Measurements from ENCODE around the gene PSTPIP2. TPM values are rescaled to one million over a fixed set of nuclear protein-coding genes. Genes with fewer than 3 reads are reported as not detected.

Gene PSTPIP2
- total and polyA plus RNA-seq, 2 experiments from 2014 or later = 3.8 to 6.4 TPM

DNA sequence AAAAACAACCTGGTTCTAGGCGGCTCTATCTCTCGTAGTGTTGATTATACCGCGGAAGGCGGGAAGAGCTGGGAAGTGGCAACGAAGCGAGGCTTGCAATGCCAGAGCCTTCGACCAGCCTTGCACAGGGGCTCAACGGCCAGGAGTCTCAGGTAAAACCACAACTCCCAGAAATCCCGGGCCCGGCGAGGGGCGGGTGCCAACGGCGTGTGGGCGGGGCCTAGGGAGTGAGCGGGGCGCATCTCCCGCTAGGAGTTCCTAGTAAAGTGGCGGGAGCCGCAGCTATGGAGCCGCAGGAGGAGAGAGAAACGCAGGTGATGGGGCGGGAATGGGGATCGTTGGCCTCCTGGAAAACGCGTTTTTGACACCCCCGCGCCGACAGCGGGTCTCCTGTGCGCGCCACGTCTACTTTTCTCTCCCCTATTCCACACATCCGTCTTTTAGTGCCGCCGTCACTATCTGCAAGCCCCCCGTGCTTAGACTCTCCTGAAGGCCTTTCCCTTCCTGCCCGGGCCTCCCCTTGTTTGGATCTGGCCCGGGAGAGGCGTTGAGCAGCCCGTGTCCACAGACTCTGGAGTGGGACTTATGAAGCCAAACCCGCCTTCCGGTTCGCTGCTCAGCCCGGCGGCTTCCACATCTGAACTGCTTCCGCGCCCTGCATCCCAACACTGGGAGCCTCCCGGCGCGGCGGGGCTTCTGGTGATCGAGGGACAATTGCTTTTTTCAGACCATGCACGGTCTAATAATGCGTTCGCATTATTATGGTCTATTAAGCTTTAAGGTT is 32.3 kb upstream of the PSTPIP2 start, which contains the start of gene HAUS1:
TSS of gene HAUS1 (plus strand) at position 258 of the 784 bp plus-strand sequence. CDS start at position 285, 27 bp downstream.
- Histone ChIP-seq H4K20me1 (ENCODE audit: insufficient read depth) (no peaks in the 10 kb centered on the region), H3K36me3 (ENCODE audit: low read depth) (0 out of 2 replicates have a peak, but pooled peaks cover 4% of the 10 kb centered on the region), H3K27ac (peak within 1 kb of the TSS; percentile 72), H3K9me3 (ENCODE audit: low read depth) (no peaks in the 10 kb centered on the region), H3K9ac (peak within 1 kb of the TSS; percentile 81), H3F3A (ENCODE audit: insufficient read depth) (peaks cover 8% of the 10 kb centered on the region; the same call in 1 of the 2 replicates), H3K4me2 (ENCODE audit: unreplicated experiment) (peak within 1 kb of the TSS; percentile 88), H3K79me2 (ENCODE audit: insufficient read depth) (peaks cover 30% of the 10 kb centered on the region), H3K27me3 (replicated peaks; ENCODE audit: insufficient read depth) (no peaks in the 10 kb centered on the region), H2AFZ (peak within 1 kb of the TSS; percentile 99), H3K9me2 (ENCODE audit: insufficient read depth) (no peaks in the 10 kb centered on the region), H3K4me3 (peak within 1 kb of the TSS; percentile 95), H3K4me1 (ENCODE audit: insufficient read depth) (no peaks in the 10 kb centered on the region; the same call in 1 of the 2 replicates)
- in situ Hi-C loops (cut with MboI) = no loop called here
- 1% methylated on average over 45 to 57 of the region's 57 CpGs for WGBS, 2 experiments (ENCODE audit: low coverage in 1 of 2, low lambda C conversion rate in 2 of 2, missing lambda C conversion rate in 2 of 2)
- peak; percentile 88 for DNase-seq
- TF ChIP-seq EZH2phosphoT487 (IDR thresholded peaks at IDR 0.05; ENCODE audit: insufficient read depth, low read depth) (no peak), EZH2 (IDR thresholded peaks at IDR 0.05; ENCODE audit: insufficient read depth, poor library complexity, severe bottlenecking) (no peak)

- H3K4me3 ChIP-seq = no peak overlapping the region
- 96 to 98% methylated on average over 7 to 8 of the region's 8 CpGs for WGBS, 2 experiments (ENCODE audit: low coverage in 1 of 2, low lambda C conversion rate in 2 of 2, missing lambda C conversion rate in 2 of 2)
- in situ Hi-C loops (cut with MboI) = no loop called here
Observed at GRCh38 chr18:46099463-46099862, 27.4 kb upstream of the PSTPIP2 start.

GRCh38 chr18:46098616-46098933 is 26.5 kb upstream of the PSTPIP2 start:
- TF ChIP-seq EZH2phosphoT487 (IDR thresholded peaks at IDR 0.05; ENCODE audit: insufficient read depth, low read depth) (no peak), EZH2 (IDR thresholded peaks at IDR 0.05; ENCODE audit: insufficient read depth, poor library complexity, severe bottlenecking) (no peak)
- peaks cover 10% of the 10 kb centered on the region for H3K4me1 ChIP-seq (ENCODE audit: insufficient read depth)
- peak overlapping the region; percentile 99 for H2AFZ ChIP-seq
- no peaks in the 10 kb centered on the region for H3F3A ChIP-seq (ENCODE audit: insufficient read depth)
- H3K9ac ChIP-seq = peak overlapping the region; percentile 88
- peak overlapping the region; percentile 83 for H3K4me3 ChIP-seq
- H3K27me3 ChIP-seq (replicated peaks; ENCODE audit: insufficient read depth) = no peaks in the 10 kb centered on the region
- in situ Hi-C loops (cut with MboI) = no loop called here
- H3K9me2 ChIP-seq (ENCODE audit: insufficient read depth) = no peaks in the 10 kb centered on the region
- peaks cover 10% of the 10 kb centered on the region; the same call in 1 of the 2 replicates for H3K36me3 ChIP-seq (ENCODE audit: low read depth)
- no peak for DNase-seq
- H3K9me3 ChIP-seq (ENCODE audit: low read depth) = no peaks in the 10 kb centered on the region
- peaks cover 45% of the 10 kb centered on the region for H3K79me2 ChIP-seq (ENCODE audit: insufficient read depth)
- peak overlapping the region; percentile 71 for H3K27ac ChIP-seq
- 10% methylated on average over 16 of the region's 16 CpGs for WGBS, 2 experiments (ENCODE audit: low coverage in 1 of 2, low lambda C conversion rate in 2 of 2, missing lambda C conversion rate in 2 of 2)
- no peaks in the 10 kb centered on the region for H4K20me1 ChIP-seq (ENCODE audit: insufficient read depth)
- H3K4me2 ChIP-seq (ENCODE audit: unreplicated experiment) = peak overlapping the region; percentile 68

More at GRCh38 chr18:46099463-46099862, 27.4 kb upstream of the PSTPIP2 start:
- Histone ChIP-seq H2AFZ (no peak overlapping the region), H3K9me2 (ENCODE audit: insufficient read depth) (no peaks in the 10 kb centered on the region), H3K79me2 (ENCODE audit: insufficient read depth) (peaks cover 36% of the 10 kb centered on the region), H4K20me1 (ENCODE audit: insufficient read depth) (no peaks in the 10 kb centered on the region), H3K4me1 (ENCODE audit: insufficient read depth) (peaks cover 10% of the 10 kb centered on the region), H3F3A (ENCODE audit: insufficient read depth) (no peaks in the 10 kb centered on the region), H3K36me3 (ENCODE audit: low read depth) (0 out of 2 replicates have a peak, but pooled peaks cover 5% of the 10 kb centered on the region), H3K4me2 (ENCODE audit: unreplicated experiment) (no peak overlapping the region), H3K9me3 (ENCODE audit: low read depth) (no peaks in the 10 kb centered on the region), H3K27ac (no peak overlapping the region), H3K9ac (no peak overlapping the region), H3K27me3 (replicated peaks; ENCODE audit: insufficient read depth) (no peaks in the 10 kb centered on the region)
- TF ChIP-seq EZH2 (IDR thresholded peaks at IDR 0.05; ENCODE audit: insufficient read depth, poor library complexity, severe bottlenecking) = no peak
- no peak for TF ChIP-seq EZH2phosphoT487 (IDR thresholded peaks at IDR 0.05; ENCODE audit: insufficient read depth, low read depth)
- DNase-seq = no peak

DNA sequence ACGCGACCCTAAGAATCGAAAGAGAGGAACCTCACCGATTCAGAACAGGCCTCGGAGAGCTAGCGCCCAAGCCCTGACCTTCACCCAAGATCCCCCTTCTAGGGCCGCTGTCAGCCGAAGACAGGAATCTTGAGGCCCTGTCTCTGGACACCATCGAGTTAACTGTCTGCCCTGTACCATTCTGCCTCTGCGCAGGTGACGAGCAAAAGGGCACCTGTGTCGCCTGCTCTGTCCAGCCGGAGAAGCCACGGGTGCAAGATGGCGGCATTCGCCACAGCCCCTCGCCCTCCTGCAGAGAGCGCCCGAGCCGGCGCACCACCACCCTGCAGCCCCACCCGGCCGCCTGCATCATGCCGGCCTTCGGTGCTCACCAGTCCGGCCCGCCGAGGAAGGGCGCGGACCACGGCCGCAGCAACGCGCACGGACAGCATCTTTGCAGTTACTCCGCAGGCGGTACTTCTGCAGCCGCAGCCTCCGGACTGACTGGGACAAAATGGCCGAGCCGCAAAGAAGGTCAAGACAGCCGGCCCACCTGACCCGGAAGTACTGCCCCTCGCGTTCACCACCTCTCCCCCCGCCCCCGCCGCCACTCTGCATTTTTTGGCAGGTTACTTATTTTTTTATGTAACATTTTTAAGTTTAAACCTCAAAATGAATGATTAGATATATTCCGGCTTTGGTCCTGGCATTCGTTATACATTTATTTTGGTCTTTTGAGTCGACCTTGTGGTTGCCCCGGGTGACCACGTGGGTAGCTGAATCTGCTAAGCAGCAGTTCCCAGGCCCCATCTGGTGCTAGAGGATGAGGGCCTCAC is 25.9 kb upstream of the PSTPIP2 start, which contains the start of gene ATP5F1A:
TSS of gene ATP5F1A (minus strand) at position 496 of the 815 bp plus-strand sequence. CDS start at position 431, 65 bp downstream.
- peak; percentile 93 for DNase-seq
- 1 to 2% methylated on average over 49 to 50 of the region's 53 CpGs for WGBS, 2 experiments (ENCODE audit: low coverage in 1 of 2, low lambda C conversion rate in 2 of 2, missing lambda C conversion rate in 2 of 2)
- no peaks in the 10 kb centered on the region for H3F3A ChIP-seq (ENCODE audit: insufficient read depth)
- peak within 1 kb of the TSS; percentile 80 for H3K4me2 ChIP-seq (ENCODE audit: unreplicated experiment)
- peaks cover 50% of the 10 kb centered on the region for H3K79me2 ChIP-seq (ENCODE audit: insufficient read depth)
- no peak for TF ChIP-seq EZH2 (IDR thresholded peaks at IDR 0.05; ENCODE audit: insufficient read depth, poor library complexity, severe bottlenecking)
- peak within 1 kb of the TSS; percentile 83 for H3K4me3 ChIP-seq
- no peaks in the 10 kb centered on the region for H3K9me2 ChIP-seq (ENCODE audit: insufficient read depth)
- peak within 1 kb of the TSS; percentile 88 for H3K9ac ChIP-seq
- no peaks in the 10 kb centered on the region for H4K20me1 ChIP-seq (ENCODE audit: insufficient read depth)
- H3K36me3 ChIP-seq (ENCODE audit: low read depth) = peaks cover 10% of the 10 kb centered on the region; the same call in 1 of the 2 replicates
- peak within 1 kb of the TSS; percentile 71 for H3K27ac ChIP-seq
- H3K9me3 ChIP-seq (ENCODE audit: low read depth) = no peaks in the 10 kb centered on the region
- no peaks in the 10 kb centered on the region for H3K27me3 ChIP-seq (replicated peaks; ENCODE audit: insufficient read depth)
- in situ Hi-C loops (cut with MboI) = no loop called here
- H2AFZ ChIP-seq = peak within 1 kb of the TSS; percentile 99
- H3K4me1 ChIP-seq (ENCODE audit: insufficient read depth) = peaks cover 10% of the 10 kb centered on the region
